Medulla oblongata (tissue), 1 donor: Measurements from ENCODE around the gene ATG4A.

ENCODE experiments used
- DNase-seq: peaks from one replicate; pipeline ENCODE4 v3.0.0-alpha.2; 2015; ENCODE audit errors: extremely low spot score

The ATG4A gene

DNA sequence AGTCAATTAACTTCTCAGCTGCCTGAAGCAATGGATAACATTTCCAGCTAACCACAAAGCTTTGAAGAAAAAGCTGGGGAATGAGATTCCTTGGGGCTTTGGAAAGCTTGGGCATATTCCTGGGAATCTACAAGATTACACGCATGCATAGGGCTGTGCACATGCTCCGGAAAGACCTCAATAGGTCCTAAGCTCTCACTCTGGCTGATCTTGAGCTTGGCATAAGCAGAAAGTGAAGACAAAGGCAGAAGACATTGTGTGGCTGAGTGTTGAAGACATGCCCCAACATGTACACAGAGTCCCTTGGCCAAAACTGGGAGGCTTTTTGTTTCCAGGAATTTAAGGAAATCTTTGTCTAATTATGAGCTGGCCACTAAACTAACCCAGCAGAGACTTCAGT, 31.2 kb downstream of the ATG4A start:
- no peak for DNase-seq

DNA sequence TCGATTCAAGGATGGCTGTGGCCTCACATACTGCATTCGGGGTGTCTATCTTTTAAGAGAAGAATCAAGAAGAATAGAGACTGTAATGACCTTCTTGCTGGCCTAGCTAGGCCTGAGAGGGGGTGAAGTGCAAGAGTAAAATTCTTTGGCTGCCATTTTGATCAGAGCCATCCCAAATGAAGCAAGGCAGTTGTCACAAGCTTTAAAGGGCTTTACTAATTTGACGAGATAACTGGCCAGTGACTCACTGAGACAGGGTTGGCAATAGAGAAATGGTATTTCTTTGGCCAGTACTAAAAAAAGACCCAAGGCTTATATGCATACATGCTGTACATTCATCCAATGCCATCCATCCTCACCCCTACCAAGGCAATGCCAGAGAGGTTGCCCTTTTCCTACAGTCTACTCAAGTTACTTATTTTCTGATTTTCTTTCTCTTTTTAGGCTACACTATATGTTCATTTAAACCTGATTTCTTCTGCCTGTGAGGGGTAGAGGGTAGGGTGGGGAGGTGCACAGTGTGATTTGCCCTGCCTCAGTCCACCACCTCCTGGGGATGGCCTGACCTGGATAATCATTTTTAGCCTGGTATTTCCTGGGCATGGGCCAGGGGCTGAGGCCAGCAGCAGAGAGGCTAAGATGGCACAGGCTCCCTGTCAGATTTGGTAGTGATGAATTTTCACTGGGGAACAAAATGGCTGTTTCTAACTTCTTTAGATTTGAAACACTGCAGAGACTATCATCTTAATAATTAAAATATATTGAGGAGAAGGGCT, 32.2 kb downstream of the ATG4A start:
- DNase-seq = no peak

DNA sequence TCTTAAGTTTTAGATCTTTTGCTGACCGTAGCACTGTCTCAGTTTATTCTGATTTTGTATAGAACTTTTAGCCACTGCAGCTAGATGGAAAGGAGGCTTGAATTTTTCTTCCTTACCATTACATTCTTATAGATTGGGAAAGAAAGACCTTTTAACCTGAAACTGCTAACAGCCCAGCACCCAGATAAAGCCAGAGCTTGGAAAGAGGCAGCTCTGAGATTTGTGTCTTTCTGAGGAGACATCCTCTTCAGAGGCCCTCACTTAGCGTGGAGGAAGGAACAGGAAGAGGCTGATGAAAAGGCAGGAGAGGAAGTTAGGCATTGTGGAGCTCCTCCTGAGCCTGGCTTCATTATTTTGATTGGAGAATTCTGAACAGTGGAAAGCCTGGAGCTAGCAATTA, 35.1 kb downstream of the ATG4A start:
- no peak for DNase-seq

DNA sequence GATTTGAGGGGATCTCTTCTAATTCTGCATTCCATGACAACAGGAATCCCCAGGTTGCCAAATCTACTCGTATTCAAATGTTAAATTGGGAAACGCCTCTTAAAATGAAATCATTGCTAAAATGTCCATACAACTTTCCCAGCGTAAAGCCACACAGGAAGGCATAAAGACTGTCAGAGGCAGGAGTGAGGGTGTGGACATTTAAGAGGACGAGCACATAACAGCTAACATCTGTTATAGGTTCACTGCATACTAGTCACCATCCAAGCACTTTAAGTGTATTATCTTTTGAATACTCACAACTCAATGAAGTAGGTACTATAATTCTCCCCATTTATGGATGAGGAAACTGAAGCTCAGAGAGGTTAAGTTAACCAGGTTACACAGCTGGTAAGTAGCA, 35.6 kb downstream of the ATG4A start:
- no peak for DNase-seq

DNA sequence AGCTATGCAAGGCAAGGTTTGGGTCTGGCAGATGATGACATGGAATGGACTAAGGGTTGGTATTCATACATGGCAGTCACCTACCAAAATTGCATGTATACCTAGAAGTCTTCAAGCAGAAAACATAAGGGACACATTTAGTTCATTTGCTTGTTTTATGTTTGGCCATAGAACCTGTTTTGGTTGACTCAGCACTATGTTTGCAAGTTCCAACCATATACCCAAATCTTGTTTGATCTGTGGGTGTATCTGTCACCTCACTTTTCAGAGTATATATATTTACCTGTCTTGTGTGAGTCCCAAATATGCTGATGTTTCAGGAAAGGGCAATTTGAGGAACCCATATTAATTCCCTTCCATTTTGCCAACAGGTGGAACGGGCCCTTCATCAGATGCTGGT, 39.3 kb downstream of the ATG4A start:
- DNase-seq = no peak

DNA sequence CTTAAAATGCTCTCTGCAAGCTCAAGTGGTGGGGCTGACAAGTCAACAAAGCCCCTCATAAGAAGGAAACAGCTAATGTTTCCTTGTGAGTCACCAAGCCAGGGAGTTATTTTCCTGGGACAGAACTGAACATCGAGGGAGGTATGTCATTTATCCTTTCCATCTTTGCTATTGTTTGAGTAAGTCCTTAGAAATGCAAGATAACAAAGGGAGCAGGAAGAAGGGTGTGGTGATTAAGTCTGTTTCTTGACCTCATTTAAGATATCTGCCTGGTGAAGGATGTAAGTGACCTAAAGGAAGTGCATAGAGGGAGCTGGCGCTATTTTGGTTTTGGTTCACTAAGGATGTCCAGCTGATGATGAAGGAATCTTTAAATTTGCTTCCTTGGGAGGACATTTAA, 39.9 kb downstream of the ATG4A start:
- DNase-seq = no peak

DNA sequence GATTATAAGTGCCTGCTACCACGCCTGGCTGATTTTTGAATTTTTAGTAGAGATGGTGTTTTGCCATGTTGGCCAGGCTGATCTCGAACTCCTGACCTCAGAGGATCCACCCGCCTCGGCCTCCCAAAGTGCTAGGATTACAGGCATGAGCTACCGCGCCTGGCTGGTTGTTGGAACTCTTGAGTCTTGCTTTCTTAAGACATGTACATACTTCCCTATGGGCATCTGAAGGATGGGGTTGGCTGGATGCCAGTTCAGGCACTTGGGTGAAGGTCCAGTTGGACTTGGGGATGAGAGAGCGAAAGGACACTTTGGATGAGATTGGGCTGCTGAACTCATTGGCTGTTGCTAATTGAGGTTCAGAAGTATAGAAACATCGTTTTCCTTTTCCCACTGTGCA, 40.5 kb downstream of the ATG4A start:
- DNase-seq = no peak

DNA sequence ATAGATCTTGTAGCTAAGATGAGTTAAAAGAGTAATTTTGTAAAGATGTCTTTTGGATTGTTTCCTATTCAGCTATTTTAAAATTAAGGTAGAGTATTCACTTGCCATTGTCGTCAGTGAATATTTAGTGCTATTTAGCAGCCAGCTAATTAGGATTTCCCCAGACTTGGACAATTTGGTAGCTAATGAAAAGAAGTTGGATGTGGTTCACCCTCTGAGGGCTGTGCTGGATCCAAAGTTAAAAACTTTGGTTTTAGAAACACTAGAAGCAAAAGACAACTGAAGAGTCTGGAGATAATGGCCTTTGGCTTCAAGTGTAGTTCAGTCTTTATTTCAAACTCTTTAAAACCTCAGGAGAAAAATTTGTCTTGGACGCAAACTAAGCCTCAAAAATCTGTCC, 41.3 kb downstream of the ATG4A start:
- peak; percentile 13 for DNase-seq

DNA sequence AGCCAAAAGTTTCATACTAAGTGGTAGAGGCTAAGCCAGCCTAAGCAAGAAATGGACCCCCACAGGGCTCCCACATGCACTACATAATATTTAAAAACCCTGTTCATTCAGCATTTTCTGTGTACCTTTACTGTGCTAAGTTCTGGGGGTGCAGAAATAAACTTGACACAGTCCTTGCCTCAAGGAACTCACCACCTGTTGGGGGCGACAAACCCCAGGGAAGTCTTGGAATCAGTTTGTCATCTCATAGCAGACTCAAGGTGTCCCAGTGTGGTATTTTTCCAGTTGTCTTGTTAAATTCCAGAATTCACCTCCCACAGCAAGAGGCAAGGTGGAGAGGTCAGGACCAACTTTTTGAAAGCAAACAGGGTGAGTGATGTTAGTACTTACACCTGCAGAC, 43.1 kb downstream of the ATG4A start:
- DNase-seq = no peak

DNA sequence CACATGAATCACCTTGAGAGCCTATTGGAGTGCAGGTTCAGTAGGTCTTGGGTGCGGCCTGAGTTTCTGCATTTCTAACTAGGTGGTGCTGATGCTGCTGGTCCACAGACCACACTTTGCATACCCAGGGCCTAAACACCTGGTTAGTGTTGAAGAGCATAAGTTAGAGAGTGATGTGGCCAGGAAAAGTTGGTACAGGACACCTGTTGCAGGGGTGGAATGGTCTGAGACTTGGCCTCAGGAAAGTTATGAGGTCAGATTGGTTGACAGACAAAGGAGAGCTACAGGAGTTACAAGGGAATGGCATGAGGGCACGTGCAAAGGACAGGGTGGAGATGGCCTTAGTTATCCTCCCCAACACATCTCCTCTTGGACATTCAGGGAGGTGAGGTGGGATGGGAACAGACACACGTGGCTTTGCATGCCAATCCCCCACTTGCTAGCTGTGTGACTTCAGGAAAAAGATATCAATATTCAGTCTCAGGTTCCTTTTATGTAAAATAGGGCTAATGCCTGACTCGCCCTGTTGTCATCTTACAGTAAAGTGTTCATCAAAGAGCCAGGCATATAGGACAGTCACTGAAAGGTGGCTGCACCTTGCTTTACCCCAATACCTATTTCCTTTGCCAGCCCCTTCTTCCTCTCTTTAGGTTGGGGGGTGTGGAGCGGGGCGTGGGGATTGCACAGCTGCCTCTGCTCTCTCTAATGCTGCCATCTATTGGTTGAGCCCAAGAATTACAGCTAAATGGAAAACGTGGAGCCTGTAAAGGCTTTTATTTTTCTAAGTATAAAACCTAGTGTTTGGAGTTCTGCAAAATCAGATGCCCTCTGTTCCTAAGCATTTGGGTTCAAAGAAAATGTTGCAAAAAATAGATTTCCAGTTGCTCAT, 47.5 kb downstream of the ATG4A start:
- DNase-seq = no peak

DNA sequence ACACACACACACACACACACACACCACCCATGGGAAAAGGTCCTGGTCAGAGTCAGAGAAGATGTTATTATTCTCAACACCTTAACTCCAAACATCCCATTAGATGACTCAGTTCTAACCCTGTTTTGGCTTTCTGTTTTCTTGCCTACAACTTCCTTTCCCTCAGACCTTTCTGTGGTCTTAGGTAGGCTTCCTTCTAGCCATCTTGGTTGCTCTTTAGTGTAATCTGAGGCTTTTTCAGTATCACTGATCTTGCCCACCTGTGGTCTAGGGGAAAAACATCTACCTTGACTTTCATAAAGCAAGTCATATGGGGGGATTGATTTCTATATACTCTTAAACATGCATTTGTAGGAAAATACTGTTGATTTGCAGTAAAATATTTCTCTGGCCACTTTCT, 56.9 kb downstream of the ATG4A start:
- no peak for DNase-seq

DNA sequence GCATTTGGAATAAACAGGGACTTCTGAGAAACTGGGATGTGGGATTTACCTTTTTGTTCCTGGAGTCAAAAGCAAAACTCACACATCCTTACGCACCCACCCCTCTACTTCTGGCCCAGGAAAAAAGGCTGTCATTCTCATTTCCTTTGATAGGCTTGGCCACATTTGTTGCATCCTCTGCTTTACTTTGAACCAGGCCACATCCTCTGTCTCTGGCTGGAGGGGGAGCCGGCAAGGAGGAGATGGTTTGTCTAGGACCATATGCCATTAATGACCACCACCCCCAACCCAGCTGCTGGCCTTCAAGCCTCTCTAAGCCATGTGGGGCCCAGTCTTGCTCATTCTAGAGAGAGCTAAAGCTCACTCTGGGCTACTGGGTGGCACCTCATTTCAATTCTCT, 64.5 kb downstream of the ATG4A start:
- no peak for DNase-seq

DNA sequence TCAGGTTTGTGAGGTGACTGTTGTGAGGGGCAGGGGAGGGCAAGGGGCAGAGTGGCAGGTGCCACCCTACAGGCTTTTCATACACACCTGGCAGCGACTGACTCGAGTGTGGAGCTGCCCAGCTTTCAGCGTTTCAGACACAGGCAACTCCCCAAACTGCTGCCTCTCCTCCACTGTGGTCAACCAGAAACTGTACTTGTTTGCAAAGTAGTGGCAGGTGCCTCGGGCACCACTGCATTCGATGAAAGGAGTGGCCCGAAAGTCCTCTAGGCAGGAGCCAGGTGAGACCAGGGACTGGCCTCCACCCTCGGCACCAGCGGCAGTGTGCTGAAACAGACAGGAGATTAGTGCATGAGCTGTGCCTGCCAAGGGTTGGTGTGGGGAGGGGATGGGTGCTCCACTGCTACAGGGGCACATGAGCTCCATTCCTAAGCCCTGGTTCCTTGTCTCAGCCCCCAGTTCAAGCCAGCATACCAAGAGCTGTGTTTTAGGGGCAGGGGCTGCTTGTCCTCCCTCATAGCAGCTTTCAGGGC, 65.4 kb downstream of the ATG4A start:
- DNase-seq = no peak

DNA sequence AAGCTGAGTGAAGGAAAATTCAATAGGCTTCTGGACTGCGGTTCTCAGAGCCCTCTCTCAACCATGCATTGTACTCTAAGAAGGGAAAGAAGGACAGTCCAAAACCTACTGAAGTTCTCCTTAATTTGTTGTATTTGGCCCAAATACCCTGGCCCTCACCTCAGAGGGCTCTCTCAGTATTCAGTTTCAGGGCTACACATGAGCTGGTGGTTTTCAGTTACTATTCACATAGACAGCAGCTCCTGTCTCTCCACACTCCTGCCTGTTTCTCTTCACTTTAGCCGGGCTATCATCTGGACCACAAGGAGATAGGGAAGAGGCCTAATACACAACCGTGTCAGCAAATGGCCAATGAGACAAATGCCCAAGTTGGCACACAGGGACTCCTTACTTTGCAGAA, 66.0 kb downstream of the ATG4A start:
- no peak for DNase-seq

DNA sequence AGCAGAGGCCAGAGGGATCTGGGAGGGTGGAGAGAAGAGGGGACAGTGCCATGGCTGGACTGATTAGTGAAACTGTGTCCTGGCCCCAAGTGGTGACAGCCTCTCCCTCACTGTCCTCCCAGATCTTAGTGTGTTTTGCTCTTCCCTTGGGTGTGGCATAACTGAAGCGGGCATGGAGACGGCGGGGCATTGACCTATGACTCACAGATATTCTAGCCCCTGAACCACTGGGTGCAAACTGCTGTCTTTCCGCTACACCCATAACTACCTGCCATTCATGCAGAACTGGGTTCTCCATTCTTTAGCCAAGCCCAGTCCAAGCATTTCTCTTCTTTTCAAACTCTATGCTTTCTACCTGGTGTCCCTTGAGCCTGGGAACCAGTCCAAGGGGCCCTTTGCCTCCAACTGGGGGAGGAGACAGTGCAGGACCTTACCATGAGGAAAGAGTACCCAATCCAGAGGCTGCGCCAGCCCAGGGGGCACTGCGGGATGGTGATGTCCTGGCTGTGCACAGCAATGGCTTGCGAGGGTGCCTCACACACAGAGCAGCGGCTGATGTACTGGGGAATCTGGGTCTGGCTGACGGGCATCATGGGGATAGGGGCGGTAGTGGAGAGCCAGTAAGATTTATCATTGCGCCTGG, 67.6 kb downstream of the ATG4A start:
- DNase-seq = no peak

DNA sequence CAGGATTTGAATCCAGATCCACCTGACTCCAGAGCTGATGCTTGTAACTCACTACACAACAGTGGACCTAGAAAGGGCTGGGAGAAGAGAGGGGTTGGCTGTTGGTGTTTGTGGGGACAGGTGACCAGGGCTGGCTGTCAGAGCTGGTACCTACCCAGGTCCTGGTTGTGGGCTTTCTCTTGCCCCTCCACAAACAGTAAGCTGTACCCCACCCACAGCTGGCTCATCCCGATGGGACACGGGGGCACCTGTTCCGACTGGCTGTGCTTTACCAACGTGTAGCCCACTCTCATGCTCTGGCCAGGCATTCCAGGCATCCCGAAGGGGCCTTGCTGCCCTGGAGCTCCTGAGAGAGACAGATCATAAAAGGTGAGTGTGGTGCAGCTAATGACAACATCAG, 68.7 kb downstream of the ATG4A start:
- DNase-seq = no peak

DNA sequence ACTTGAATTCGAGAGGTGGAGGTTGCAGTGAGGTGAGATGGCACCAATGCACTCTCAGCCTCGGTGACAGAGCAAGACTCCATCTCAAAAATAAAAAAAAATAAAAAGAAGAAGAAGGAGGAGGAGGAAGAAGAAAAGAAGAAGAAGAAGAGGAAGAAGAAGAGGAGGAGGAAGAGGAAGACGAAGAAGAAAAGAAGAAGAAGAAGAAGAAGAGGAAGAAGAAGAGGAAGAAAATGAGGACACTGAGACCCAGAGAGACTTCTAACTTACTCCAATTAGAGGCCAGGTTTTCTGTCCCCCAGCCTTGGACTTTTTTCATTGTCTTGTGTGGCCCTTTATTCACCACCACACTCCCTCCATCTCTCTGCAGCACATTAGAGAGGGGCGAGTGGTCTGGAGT, 70.7 kb downstream of the ATG4A start:
- DNase-seq = no peak

DNA sequence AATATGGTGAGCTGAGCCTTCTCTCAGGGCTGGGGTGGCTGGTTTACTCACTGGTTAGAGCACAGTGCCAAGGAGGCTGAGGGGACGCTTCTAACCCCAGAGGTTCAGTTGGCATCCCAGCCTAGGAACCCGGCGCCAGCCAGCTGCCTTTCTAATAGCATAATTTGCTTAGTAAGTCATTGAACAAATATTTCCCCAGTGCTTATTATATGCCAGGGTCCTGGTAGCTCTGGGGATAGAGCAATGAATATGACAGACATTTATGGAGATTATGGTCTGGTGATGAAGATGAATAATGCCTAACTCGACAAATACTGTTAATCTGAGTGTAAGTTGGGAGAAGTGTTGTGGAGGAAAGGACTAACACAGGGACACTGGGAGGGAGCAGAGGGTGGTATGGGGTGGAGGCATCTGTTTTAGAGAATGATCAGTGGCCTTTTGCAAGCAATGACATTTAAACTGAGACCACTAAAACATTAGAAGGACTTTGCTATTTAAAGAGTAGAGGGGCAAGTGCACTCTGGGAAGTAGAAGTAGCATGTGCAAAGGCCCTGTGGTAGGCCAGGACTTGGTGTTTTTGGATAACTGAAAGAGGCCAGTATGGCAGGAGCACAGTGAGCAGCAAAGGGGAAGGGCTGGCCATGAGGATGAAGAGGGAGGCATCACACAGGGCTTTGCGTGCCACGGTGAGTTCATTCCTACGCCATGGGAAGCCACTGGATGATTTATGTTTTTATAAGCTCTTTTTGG, 71.9 kb downstream of the ATG4A start:
- no peak for DNase-seq

DNA sequence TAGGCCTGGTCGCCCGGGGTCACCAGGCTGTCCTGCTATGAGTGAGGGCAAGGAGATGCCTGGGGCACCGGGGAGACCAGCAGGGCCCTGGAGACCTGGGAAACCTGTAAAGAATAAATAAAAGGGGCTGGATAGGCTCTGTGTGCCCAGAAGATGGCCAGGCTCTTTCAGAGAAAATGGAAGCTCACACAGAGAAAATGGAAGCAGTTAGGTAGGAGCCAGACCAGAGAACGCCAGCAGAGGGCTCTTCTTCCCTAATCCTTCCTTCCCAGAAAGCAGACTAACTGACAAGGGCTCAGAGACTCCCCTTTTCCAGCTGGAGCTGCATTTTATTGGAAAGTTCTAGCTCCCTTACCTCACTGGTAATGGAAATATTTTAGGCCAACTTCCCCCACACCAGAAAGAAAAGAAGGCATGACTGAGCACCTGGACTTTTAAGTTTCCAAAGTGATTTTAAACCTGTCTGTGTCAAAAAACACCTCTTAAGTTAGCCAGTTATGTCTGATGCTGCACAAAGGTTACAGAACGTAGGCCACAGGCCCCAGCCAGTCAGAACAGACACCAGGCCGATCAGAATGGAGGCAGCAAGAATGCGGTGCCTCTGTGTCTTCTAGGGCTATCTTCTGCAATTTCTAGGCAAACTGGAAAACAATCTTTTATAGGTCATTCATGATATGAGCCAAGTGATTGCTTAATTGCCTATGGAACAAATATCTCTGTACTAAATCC, 74.0 kb downstream of the ATG4A start:
- peak; percentile 2 for DNase-seq

DNA sequence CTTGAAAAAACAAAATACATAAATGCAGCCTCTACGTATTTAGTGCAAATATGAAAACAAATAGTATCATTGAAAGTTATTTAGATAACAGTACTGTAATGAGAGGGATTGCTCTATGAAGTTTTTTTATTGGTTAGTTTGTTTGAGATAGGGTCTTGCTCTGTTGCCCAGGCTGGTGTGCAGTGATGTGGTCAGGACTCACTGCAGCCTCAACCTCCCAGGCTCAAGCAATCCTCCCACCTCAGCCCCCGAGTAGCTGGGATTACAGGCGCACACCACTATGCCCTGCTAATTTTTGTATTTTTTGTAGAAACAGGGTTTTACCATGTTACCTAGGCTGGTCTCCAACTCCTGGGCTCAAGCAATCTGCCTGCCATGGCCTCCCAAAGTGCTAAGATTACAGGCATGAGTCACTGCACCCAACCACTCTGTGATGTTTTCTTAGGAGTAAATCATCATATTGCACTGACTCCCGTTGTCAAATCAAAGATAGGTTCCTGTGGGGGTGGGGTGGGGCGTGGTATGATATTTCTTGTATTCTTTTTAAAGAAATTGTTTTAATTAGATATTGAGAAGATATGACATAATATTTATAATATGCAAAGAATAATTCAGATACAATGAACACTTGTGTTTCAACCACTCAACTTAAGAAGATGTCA, 75.8 kb downstream of the ATG4A start:
- no peak for DNase-seq
